GM10248 (cell line): Measurements from ENCODE around the gene CFAP97D1.

Experiments used
- CTCF ChIA-PET: fragments of 300-600 bp; sonication (Branson Sonifier 250); formaldehyde crosslinking; extraction: SDS; loops from one replicate; lab custom pipeline; 2021; ENCODE audit warnings: antibody characterized with exemption; lab: Yijun Ruan, JAX
- POLR2A ChIA-PET: fragments of 350-650 bp; sonication (Branson Sonifier 250); formaldehyde crosslinking; extraction: SDS; loops from one replicate; lab custom pipeline; 2020; ENCODE audit warnings: antibody characterized with exemption; lab: Yijun Ruan, JAX
- DNase-seq: peaks from one replicate; pipeline ENCODE4 v3.0.0; 2012; ENCODE audit errors: extremely low spot score
- TF ChIP-seq, protein P1 (sequence below): IDR thresholded peaks from 2 replicates; pipeline ENCODE4 v1.5.1; 2012; ENCODE audit warnings: mild to moderate bottlenecking, low read depth; ENCODE audit errors: extremely low read depth, missing control alignments, control extremely low read depth

Gene CFAP97D1

GRCh38 chr17:43778337-43779144 lies 1.7 kb upstream of the CFAP97D1 start, which contains the start of gene DUSP3:
DUSP3 (minus strand) TSS chr17:43778977; CDS start chr17:43778924, 53 bp downstream.
- POLR2A ChIA-PET, result interaction anchor here (0.6 kb wide), 1 partner anchor 1053 kb away, joined by 4 read pairs; no protein-coding TSS in a partner anchor
- CTCF ChIA-PET, result interaction anchor here (0.7 to 5.4 kb wide), 6 partner anchors 12 to 202 kb away, joined by 3 to 45 read pairs (median 4); no protein-coding TSS in a partner anchor
- peak; percentile 95 for DNase-seq
- TF ChIP-seq, protein P1, sequence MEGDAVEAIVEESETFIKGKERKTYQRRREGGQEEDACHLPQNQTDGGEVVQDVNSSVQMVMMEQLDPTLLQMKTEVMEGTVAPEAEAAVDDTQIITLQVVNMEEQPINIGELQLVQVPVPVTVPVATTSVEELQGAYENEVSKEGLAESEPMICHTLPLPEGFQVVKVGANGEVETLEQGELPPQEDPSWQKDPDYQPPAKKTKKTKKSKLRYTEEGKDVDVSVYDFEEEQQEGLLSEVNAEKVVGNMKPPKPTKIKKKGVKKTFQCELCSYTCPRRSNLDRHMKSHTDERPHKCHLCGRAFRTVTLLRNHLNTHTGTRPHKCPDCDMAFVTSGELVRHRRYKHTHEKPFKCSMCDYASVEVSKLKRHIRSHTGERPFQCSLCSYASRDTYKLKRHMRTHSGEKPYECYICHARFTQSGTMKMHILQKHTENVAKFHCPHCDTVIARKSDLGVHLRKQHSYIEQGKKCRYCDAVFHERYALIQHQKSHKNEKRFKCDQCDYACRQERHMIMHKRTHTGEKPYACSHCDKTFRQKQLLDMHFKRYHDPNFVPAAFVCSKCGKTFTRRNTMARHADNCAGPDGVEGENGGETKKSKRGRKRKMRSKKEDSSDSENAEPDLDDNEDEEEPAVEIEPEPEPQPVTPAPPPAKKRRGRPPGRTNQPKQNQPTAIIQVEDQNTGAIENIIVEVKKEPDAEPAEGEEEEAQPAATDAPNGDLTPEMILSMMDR, result no peak

DNA sequence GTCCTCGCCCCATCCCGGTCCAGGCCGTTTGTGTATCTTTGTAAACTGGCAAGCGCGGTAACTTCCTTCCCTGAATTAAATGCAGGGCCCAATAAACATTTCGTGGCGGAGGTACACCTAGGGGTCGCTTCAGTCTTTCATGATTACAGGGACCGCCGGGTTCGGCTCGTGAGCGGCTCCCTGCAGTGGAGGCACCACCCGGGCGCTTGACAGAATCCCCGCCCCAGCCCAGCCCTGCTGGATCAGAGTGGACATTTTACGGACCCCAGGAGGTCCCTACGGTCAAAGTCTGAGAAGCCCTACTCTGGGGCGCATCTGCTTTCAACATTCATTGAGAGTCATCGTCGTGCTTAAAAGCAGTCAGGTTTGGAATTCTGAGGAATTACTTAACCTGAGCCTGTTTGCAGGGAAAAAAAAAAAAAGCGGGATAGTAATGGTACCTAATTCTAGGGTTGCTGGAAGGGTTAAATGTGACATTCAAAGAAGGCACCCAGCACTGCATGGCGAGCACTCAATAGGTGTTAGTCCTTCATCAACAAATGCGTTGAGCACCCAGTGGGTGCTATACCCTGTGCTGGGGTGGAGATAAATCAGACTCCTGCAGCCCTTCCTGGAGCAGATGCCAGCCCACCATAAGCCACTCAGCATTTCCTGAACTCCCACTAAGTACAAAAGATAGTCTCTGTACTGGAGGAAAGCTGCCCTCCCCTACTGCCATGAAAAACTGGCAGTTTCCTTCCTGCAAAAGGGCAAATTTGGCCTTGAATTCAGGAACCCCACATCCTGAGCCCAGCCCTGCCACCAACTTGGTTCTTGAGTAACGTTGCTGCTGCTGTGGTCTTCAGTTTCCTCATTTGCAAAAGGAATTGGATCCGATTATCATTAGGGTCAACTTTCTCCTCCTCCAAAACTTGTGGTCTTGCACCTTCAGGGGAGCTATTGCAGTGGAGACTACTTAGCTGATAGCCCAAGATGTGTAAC lies 800 bp upstream of the CFAP97D1 start:
- DNase-seq, result no peak
- POLR2A ChIA-PET, result no interaction called here
- TF ChIP-seq, protein P1, result no peak
- CTCF ChIA-PET, result interaction anchor here (0.7 to 5.4 kb wide), 5 partner anchors 13 to 203 kb away, joined by 3 to 45 read pairs (median 5); no protein-coding TSS in a partner anchor

DNA sequence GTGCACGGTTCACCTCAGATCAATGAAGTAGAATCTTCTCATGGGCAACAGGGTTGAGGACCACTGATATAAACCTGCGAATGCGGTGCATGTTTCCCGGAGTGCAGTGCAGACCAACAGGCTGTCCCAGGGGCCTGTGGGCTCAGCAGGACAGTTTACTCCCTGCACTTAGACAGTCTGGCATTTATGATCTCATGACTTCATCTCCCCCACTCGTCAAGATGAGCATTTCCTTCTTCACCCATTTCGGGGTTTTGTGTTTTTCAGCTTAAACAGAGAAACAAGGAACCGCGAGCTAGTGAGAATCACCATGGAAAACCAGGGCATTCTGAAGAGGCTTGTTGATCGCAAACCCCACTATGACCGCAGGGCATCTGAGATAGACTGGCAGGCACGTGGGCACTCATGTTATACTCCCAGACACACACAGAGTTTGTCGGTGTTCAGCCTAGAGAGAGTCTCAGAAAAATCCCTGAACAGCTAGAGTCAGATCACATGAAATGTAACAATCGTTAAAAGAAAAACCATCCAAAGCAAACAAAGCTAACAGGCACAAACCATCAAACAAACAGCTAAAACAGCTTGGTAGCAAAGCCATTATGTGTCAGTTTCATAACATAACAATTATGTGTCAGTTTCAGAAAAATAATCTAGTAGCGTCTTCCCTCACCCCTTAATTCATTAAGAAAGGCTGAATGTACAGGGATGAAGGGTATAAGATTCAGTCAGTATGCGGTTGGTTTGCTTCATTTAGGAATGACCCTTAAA lies 2.9 kb downstream of the CFAP97D1 start:
- POLR2A ChIA-PET, result no interaction called here
- TF ChIP-seq, protein P1, result no peak
- no peak for DNase-seq
- CTCF ChIA-PET, result interaction anchor here (1.3 kb wide), 1 partner anchor 63 kb away, joined by 4 read pairs; no protein-coding TSS in a partner anchor

GRCh38 chr17:43784068-43784467 lies 3.8 kb downstream of the CFAP97D1 start:
- ChIA-PET CTCF (no interaction called here), POLR2A (no interaction called here)
- DNase-seq, result no peak
- TF ChIP-seq, protein P1, result no peak

DNA sequence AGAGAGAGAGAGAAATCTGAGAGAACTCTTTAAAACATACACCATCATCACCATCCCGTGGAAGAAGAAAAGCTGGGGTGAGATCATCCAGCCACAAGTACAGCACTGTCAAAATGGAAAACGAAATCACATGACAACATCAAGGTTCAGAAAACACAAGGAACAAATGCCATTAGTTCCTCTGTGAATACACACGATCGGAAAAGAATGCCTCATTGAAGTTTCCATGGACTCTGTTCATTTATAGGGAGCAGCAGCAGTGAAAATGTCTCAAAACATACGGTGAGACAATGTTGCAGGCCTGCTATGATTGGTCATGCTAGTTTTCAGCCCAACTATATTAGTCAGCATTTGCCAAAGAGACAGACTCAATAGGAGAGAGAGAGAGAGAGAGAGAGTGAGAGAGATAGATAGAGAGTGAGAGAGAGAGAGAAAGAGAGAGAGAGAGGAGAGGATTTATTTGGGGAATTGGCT lies 4.4 kb downstream of the CFAP97D1 start:
- TF ChIP-seq, protein P1, result no peak
- DNase-seq, result no peak
- ChIA-PET POLR2A (no interaction called here), CTCF (no interaction called here)
